ENCODE measurements around the gene HSDL1.

- TF ChIP-seq CTCF (IDR thresholded peaks at IDR 0.05) = no peak
- no peak for TF ChIP-seq POLR2A (IDR thresholded peaks at IDR 0.05)
- TF ChIP-seq EP300 (IDR thresholded peaks at IDR 0.05) = no peak
These were observed 69.6 kb downstream of the HSDL1 start for GRCh38 chr16:84075376-84075775.

All from tibial nerve (tissue), 4 donors.